Fibroblast of pulmonary artery (primary cell): ENCODE measurements around the gene OAF.
A peak's percentile ranks its signal among the peaks of the same experiment; 100 is the strongest.
"Not testable (repeated sequence)": the region's sequence is repeated elsewhere in the genome, so short reads cannot be mapped to it uniquely, and the experiment has no call there.

Experiments used
- DNase-seq: peaks from one replicate; pipeline ENCODE4 v3.0.0-alpha.2; 2010; ENCODE audit warnings: low read depth
- H3K4me3 ChIP-seq: replicated peaks from 2 replicates; pipeline ENCODE4 v1.5.1; 2011; ENCODE audit warnings: low read depth, mild to moderate bottlenecking, control low read depth, low read length, moderate library complexity
- TF ChIP-seq, protein P1 (sequence below): IDR thresholded peaks from 2 replicates; pipeline ENCODE4 v1.5.1; 2011; ENCODE audit warnings: mild to moderate bottlenecking, control low read depth, low read length, inconsistent platforms; ENCODE audit errors: missing control alignments

Gene OAF

GRCh38 chr11:120172054-120172911 is 38.5 kb upstream of the OAF start:
- no peak overlapping the region for H3K4me3 ChIP-seq
- TF ChIP-seq, protein P1, sequence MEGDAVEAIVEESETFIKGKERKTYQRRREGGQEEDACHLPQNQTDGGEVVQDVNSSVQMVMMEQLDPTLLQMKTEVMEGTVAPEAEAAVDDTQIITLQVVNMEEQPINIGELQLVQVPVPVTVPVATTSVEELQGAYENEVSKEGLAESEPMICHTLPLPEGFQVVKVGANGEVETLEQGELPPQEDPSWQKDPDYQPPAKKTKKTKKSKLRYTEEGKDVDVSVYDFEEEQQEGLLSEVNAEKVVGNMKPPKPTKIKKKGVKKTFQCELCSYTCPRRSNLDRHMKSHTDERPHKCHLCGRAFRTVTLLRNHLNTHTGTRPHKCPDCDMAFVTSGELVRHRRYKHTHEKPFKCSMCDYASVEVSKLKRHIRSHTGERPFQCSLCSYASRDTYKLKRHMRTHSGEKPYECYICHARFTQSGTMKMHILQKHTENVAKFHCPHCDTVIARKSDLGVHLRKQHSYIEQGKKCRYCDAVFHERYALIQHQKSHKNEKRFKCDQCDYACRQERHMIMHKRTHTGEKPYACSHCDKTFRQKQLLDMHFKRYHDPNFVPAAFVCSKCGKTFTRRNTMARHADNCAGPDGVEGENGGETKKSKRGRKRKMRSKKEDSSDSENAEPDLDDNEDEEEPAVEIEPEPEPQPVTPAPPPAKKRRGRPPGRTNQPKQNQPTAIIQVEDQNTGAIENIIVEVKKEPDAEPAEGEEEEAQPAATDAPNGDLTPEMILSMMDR = peak; percentile 84
- DNase-seq = peak; percentile 73

- TF ChIP-seq, protein P1 = no peak
- no peak for DNase-seq
- no peak overlapping the region for H3K4me3 ChIP-seq
Measured at GRCh38 chr11:120173019-120173705, 37.7 kb upstream of the OAF start.

DNA sequence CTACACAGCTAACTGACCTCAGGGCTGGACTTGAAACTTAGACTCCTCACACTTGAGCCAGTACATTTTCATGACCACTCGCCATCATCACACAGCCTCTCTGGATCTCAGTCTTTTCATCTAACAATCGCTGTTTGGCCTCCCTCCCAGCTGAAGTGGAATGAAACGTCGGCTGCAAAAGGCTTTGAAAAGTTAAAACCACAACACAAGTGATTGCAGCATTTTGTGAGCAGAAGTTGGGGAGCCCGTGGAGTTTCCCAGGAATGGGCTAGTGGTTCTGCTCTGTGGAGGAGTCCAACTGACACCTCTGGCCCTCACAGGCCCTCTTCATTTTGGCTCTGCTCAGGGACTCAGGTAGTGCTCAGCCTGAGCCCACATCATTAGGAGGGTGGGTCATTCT is 37.0 kb upstream of the OAF start:
- no peak overlapping the region for H3K4me3 ChIP-seq
- TF ChIP-seq, protein P1 = no peak
- DNase-seq = no peak

GRCh38 chr11:120174866-120175265 is 36.0 kb upstream of the OAF start:
- H3K4me3 ChIP-seq = no peak overlapping the region
- no peak for DNase-seq
- TF ChIP-seq, protein P1 = no peak

- TF ChIP-seq, protein P1 = no peak
- no peak for DNase-seq
- H3K4me3 ChIP-seq = no peak overlapping the region
Measured at GRCh38 chr11:120178561-120179056, 32.2 kb upstream of the OAF start.

GRCh38 chr11:120179057-120179672 is 31.7 kb upstream of the OAF start:
- no peak overlapping the region for H3K4me3 ChIP-seq
- DNase-seq = no peak
- TF ChIP-seq, protein P1 = no peak

- H3K4me3 ChIP-seq, DNase-seq: not testable (repeated sequence)
Measured at GRCh38 chr11:120180063-120180462, 30.8 kb upstream of the OAF start.
